ENCODE measurements around the gene NPLOC4. TPM values are rescaled to one million over a fixed set of nuclear protein-coding genes. Genes with fewer than 3 reads are reported as not detected.
A peak's percentile ranks its signal among the peaks of the same experiment; 100 is the strongest.

The NPLOC4 gene
- total and polyA plus RNA-seq, 2 of the 13 experiments (the other 11 are each of a cell fraction or from before 2014, with no cell fraction given) = 57.0 to 97.0 TPM

DNA sequence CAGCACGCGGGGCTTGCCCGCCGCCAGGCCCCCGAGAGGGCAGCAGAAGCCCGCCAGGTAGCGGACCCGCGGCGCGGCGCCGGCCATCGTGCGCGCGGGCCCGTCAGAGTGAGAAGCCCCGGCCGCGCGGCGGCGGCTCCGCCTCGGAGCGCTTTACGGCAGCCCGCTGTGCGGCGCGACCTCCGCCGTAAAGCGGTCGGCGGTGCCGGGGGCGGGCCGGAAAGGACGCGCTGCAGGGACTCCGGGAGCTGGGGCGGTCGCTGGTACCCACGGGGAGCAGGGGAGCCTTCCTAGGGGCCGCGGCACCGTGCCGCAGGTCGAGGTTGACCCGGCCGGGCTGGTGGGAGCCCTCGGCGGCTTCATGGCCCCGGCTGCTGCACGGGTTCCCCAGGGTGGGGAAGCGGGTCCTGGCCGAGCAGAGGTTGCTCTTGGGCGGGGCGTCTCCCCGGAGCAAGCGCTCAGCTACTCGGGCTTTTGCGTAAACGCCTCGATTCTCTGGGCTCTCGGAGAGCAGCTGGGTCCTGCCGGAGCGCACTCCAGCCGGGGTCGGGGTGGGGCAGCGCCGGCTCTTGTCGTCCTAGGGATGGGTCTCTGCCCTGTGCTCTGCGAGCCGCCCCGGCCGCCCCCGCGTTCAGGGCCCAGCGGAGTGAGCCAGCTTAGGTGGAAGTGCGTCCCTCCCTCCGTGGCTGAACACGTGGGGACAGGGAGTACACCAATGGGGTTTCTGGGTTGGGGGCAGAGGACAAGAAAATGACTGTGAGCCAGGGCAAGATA is 84.5 kb downstream of the NPLOC4 start, which contains the start of gene FAAP100 (continued):
- TF ChIP-seq KDM2A (CRISPR knock-in tag; IDR thresholded peaks at IDR 0.05; ENCODE audit: borderline replicate concordance, low read depth) (peak; percentile 87), KMT2B (CRISPR knock-in tag; IDR thresholded peaks at IDR 0.05) (peak; percentile 16; the same call in 1 of the 2 replicates), ZNF543 (CRISPR knock-in tag; IDR thresholded peaks at IDR 0.05) (no peak; the same call in 1 of the 2 replicates), MAZ (IDR thresholded peaks at IDR 0.05; ENCODE audit: borderline replicate concordance, low read depth, low read length) (0 out of 2 replicates have a peak, but pooled peaks have one; percentile 28), MAZ (CRISPR knock-in tag; IDR thresholded peaks at IDR 0.05; ENCODE audit: low read depth) (0 out of 2 replicates have a peak, but pooled peaks have one; percentile 29), ZNF788 (CRISPR knock-in tag; IDR thresholded peaks at IDR 0.05; ENCODE audit: borderline replicate concordance) (peak; percentile 72; the same call in 1 of the 2 replicates), HES4 (CRISPR knock-in tag; IDR thresholded peaks at IDR 0.05; ENCODE audit: borderline replicate concordance) (peak; percentile 58), ZNF350 (CRISPR knock-in tag; IDR thresholded peaks at IDR 0.05; ENCODE audit: borderline replicate concordance, low read depth) (peak; percentile 53; the same call in 1 of the 2 replicates), E2F2 (CRISPR knock-in tag; IDR thresholded peaks at IDR 0.05; ENCODE audit: borderline replicate concordance) (no peak), ZFP37 (CRISPR knock-in tag; IDR thresholded peaks at IDR 0.05; ENCODE audit: borderline replicate concordance) (0 out of 2 replicates have a peak, but pooled peaks have one; percentile 43), SALL2 (CRISPR knock-in tag; IDR thresholded peaks at IDR 0.05) (peak; percentile 81; the same call in 1 of the 2 replicates), ZNF777 (CRISPR knock-in tag; IDR thresholded peaks at IDR 0.05) (peak; percentile 70), MAFG (CRISPR knock-in tag; IDR thresholded peaks at IDR 0.05) (0 out of 2 replicates have a peak, but pooled peaks have one; percentile 17), THAP9 (CRISPR knock-in tag; IDR thresholded peaks at IDR 0.05; ENCODE audit: borderline replicate concordance) (peak; percentile 89), TARDBP (CRISPR knock-in tag; IDR thresholded peaks at IDR 0.05) (peak; percentile 57; the same call in 1 of the 2 replicates), ZNF33B (CRISPR knock-in tag; IDR thresholded peaks at IDR 0.05) (no peak; the same call in 1 of the 2 replicates), ZNF569 (CRISPR knock-in tag; IDR thresholded peaks at IDR 0.05; ENCODE audit: borderline replicate concordance) (peak; percentile 64; the same call in 1 of the 2 replicates), HOXD1 (CRISPR knock-in tag; IDR thresholded peaks at IDR 0.05) (peak; percentile 32; the same call in 1 of the 2 replicates)
- TF ChIP-seq, protein P1, sequence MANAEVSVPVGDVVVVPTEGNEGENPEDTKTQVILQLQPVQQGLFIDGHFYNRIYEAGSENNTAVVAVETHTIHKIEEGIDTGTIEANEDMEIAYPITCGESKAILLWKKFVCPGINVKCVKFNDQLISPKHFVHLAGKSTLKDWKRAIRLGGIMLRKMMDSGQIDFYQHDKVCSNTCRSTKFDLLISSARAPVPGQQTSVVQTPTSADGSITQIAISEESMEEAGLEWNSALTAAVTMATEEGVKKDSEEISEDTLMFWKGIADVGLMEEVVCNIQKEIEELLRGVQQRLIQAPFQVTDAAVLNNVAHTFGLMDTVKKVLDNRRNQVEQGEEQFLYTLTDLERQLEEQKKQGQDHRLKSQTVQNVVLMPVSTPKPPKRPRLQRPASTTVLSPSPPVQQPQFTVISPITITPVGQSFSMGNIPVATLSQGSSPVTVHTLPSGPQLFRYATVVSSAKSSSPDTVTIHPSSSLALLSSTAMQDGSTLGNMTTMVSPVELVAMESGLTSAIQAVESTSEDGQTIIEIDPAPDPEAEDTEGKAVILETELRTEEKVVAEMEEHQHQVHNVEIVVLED (CRISPR knock-in tag; IDR thresholded peaks at IDR 0.05; ENCODE audit: borderline replicate concordance) = peak; percentile 73
- TF ChIP-seq, protein P2, sequence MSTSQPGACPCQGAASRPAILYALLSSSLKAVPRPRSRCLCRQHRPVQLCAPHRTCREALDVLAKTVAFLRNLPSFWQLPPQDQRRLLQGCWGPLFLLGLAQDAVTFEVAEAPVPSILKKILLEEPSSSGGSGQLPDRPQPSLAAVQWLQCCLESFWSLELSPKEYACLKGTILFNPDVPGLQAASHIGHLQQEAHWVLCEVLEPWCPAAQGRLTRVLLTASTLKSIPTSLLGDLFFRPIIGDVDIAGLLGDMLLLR (CRISPR knock-in tag; IDR thresholded peaks at IDR 0.05) = 0 out of 2 replicates have a peak, but pooled peaks have one; percentile 23
- TF ChIP-seq, protein P3, sequence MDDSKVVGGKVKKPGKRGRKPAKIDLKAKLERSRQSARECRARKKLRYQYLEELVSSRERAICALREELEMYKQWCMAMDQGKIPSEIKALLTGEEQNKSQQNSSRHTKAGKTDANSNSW (CRISPR knock-in tag; IDR thresholded peaks at IDR 0.05; ENCODE audit: borderline replicate concordance) = no peak

Measured in HepG2 (cell line).